Liver (tissue), 9 donors: ENCODE results near the gene MALAT1. TPM values are rescaled to one million over a fixed set of nuclear protein-coding genes. Genes with fewer than 3 reads are reported as not detected.

Experiments used
- DNase-seq: peaks from one replicate; pipeline ENCODE4 v3.0.0-alpha.2; 2017; ENCODE audit warnings: low spot score
- H3K27ac ChIP-seq, 2 donors: one replicate each; pipeline ENCODE4 v1.7.0; 2013; ENCODE audit warnings: inconsistent platforms in 2 of 2, low read length in 2 of 2, control low read depth in 1 of 2, low read depth in 1 of 2, mild to moderate bottlenecking in 1 of 2
- H3K27me3 ChIP-seq, 4 donors: one replicate each; pipeline versions ENCODE4 v1.6.1 to v1.7.0; 2013; ENCODE audit warnings: low read length in 3 of 4, inconsistent platforms in 1 of 4, mild to moderate bottlenecking in 1 of 4, moderate library complexity in 1 of 4; ENCODE audit not compliant: control insufficient read depth in 4 of 4, insufficient read depth in 4 of 4
- H3K36me3 ChIP-seq, 4 donors: one replicate each; pipeline versions ENCODE4 v1.6.1 to v1.7.0; 2013; ENCODE audit warnings: low read length in 3 of 4, mild to moderate bottlenecking in 3 of 4, low read depth in 1 of 4, moderate library complexity in 1 of 4; ENCODE audit not compliant: control insufficient read depth in 4 of 4, insufficient read depth in 3 of 4
- H3K4me1 ChIP-seq, 4 donors: one replicate each; pipeline versions ENCODE4 v1.6.1 to v1.7.0; 2013; ENCODE audit warnings: low read length in 3 of 4, mild to moderate bottlenecking in 3 of 4, moderate library complexity in 1 of 4; ENCODE audit not compliant: control insufficient read depth in 4 of 4, insufficient read depth in 4 of 4
- H3K4me3 ChIP-seq, 3 donors: one replicate each; pipeline versions ENCODE4 v1.6.1 to v1.7.0; 2013; ENCODE audit warnings: low read length in 3 of 3, control low read depth in 1 of 3, low read depth in 1 of 3, mild to moderate bottlenecking in 1 of 3
- H3K9ac ChIP-seq, 2 donors: one replicate each; pipeline ENCODE4 v1.7.0; 2013; ENCODE audit warnings: low read length in 2 of 2, mild to moderate bottlenecking in 2 of 2, moderate library complexity in 2 of 2, control low read depth in 1 of 2, low read depth in 1 of 2
- H3K9me3 ChIP-seq, 4 donors: one replicate each; pipeline versions ENCODE4 v1.6.1 to v1.7.0; 2013; ENCODE audit warnings: low read length in 3 of 4; ENCODE audit not compliant: control insufficient read depth in 4 of 4
- EGR1 ChIP-seq, 2 donors: IDR thresholded peaks; 2 replicates each; pipeline ENCODE4 v1.6.1; 2016 to 2018; ENCODE audit warnings: antibody characterized with exemption in 2 of 2, low read depth in 2 of 2
- GABPA ChIP-seq, 2 donors: IDR thresholded peaks in 1 of 2; conservative IDR thresholded peaks in 1 of 2; 2 replicates each; pipeline ENCODE4 v1.6.1; 2016; ENCODE audit warnings: antibody characterized with exemption in 2 of 2, mild to moderate bottlenecking in 1 of 2, moderate library complexity in 1 of 2
- HNF4G ChIP-seq: IDR thresholded peaks from 2 replicates; pipeline ENCODE4 v1.6.1; 2016; ENCODE audit warnings: antibody characterized with exemption
- JUND ChIP-seq, 2 donors: IDR thresholded peaks; 2 replicates each; pipeline ENCODE4 v1.6.1; 2016; ENCODE audit warnings: antibody characterized with exemption in 2 of 2
- NR2F2 ChIP-seq: IDR thresholded peaks from 2 replicates; pipeline ENCODE4 v1.6.1; 2016; ENCODE audit warnings: antibody characterized with exemption
- RAD21 ChIP-seq, 2 donors: IDR thresholded peaks; 2 replicates each; pipeline ENCODE4 v1.6.1; 2016; ENCODE audit warnings: antibody characterized with exemption in 2 of 2, mild to moderate bottlenecking in 2 of 2
- SP1 ChIP-seq: IDR thresholded peaks from 2 replicates; pipeline ENCODE4 v1.6.1; 2018; ENCODE audit warnings: antibody characterized with exemption, mild to moderate bottlenecking
- TAF1 ChIP-seq: conservative IDR thresholded peaks from 2 replicates; pipeline ENCODE4 v1.6.1; 2016; ENCODE audit warnings: antibody characterized with exemption, mild to moderate bottlenecking
- YY1 ChIP-seq: IDR thresholded peaks from 2 replicates; pipeline ENCODE4 v1.6.1; 2016; ENCODE audit warnings: antibody characterized with exemption, mild to moderate bottlenecking
- WGBS: extraction: QIAGEN DNeasy Blood & Tissue Kit; methylation state at CpG from one replicate; pipeline ENCODE4 v1.1.7; 2013; 5-methylcytosine and 5-hydroxymethylcytosine counted together
- polyA plus RNA-seq, 2 donors: library from polyadenylated mRNA; stranded (reverse) in 1 of 2; unstranded in 1 of 2; fragments of 200-250 nt in 1 of 2; fragments of >200 nt in 1 of 2; fragmentation: Nextera tagmentation in 1 of 2; extraction: Ambion mirVana in 1 of 2; gene quantifications; one replicate each; pipeline versions ENCODE4 v1.2.1 to v1.2.3, GENCODE V29; 2013 to 2015
- total RNA-seq, 2 donors: library from RNA; depleted of rRNA; stranded (reverse); fragments of >200 nt; gene quantifications; one replicate each; pipeline ENCODE4 v1.2.3, GENCODE V29; 2014
- TF ChIP-seq, protein P1 (sequence below): IDR thresholded peaks from 2 replicates; pipeline ENCODE4 v1.6.1; 2016; ENCODE audit warnings: antibody characterized with exemption
- TF ChIP-seq, protein P2 (sequence below): IDR thresholded peaks from 2 replicates; pipeline ENCODE4 v1.6.1; 2016; ENCODE audit warnings: antibody characterized with exemption, mild to moderate bottlenecking
- TF ChIP-seq, protein P3 (sequence below): fragments of 150-350 bp; IDR thresholded peaks from 2 replicates; pipeline ENCODE4 v1.5.1; 2017; ENCODE audit warnings: improper control_type of control experiment, low read depth, low read length; ENCODE audit not compliant: missing input control
- TF ChIP-seq, protein P4 (sequence below): IDR thresholded peaks from 2 replicates; pipeline ENCODE4 v1.6.1; 2016; ENCODE audit warnings: antibody characterized with exemption
- donor health status: healthy.
- donor health status: healthy.
- donor health status: healthy.
- donor health status: healthy.
- donor health status: healthy.

MALAT1 gene
- total and polyA plus RNA-seq, 4 donors = 11.9 to 8,306 (median 3,778) TPM

- peak overlapping the region; percentile 100 for H3K27ac ChIP-seq
- H3K4me3 ChIP-seq = peak overlapping the region; percentile 67 to 100 (median 85)
- H3K9ac ChIP-seq = peak overlapping the region; percentile 100
- H3K4me1 ChIP-seq = peaks cover 2 to 42% (median 22%) of the 10 kb centered on the region in 4 donors
- peaks cover 8 to 48% (median 25%) of the 10 kb centered on the region in 4 donors for H3K36me3 ChIP-seq
- 0% methylated on average over 3 of the region's 3 CpGs for WGBS
- peak; percentile 42 for DNase-seq
- peak in 1 of 2 donors; percentile 3 for TF ChIP-seq RAD21 (IDR thresholded peaks at IDR 0.05)
- TF ChIP-seq, protein P1, sequence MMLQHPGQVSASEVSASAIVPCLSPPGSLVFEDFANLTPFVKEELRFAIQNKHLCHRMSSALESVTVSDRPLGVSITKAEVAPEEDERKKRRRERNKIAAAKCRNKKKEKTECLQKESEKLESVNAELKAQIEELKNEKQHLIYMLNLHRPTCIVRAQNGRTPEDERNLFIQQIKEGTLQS = no peak
- TF ChIP-seq, protein P2, sequence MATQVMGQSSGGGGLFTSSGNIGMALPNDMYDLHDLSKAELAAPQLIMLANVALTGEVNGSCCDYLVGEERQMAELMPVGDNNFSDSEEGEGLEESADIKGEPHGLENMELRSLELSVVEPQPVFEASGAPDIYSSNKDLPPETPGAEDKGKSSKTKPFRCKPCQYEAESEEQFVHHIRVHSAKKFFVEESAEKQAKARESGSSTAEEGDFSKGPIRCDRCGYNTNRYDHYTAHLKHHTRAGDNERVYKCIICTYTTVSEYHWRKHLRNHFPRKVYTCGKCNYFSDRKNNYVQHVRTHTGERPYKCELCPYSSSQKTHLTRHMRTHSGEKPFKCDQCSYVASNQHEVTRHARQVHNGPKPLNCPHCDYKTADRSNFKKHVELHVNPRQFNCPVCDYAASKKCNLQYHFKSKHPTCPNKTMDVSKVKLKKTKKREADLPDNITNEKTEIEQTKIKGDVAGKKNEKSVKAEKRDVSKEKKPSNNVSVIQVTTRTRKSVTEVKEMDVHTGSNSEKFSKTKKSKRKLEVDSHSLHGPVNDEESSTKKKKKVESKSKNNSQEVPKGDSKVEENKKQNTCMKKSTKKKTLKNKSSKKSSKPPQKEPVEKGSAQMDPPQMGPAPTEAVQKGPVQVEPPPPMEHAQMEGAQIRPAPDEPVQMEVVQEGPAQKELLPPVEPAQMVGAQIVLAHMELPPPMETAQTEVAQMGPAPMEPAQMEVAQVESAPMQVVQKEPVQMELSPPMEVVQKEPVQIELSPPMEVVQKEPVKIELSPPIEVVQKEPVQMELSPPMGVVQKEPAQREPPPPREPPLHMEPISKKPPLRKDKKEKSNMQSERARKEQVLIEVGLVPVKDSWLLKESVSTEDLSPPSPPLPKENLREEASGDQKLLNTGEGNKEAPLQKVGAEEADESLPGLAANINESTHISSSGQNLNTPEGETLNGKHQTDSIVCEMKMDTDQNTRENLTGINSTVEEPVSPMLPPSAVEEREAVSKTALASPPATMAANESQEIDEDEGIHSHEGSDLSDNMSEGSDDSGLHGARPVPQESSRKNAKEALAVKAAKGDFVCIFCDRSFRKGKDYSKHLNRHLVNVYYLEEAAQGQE = peak; percentile 27
- H3K9me3 ChIP-seq = no peaks in the 10 kb centered on the region
- H3K27me3 ChIP-seq = no peaks in the 10 kb centered on the region
These were observed 2.8 kb downstream of the MALAT1 start for GRCh38 chr11:65501472-65502273.

GRCh38 chr11:65502274-65502554, 3.4 kb downstream of the MALAT1 start:
- Histone ChIP-seq H3K9ac (peak overlapping the region; percentile 100), H3K4me1 (peaks cover 0 to 37% (median 21%) of the 10 kb centered on the region in 4 donors), H3K9me3 (no peaks in the 10 kb centered on the region), H3K27me3 (no peaks in the 10 kb centered on the region), H3K4me3 (peak overlapping the region; percentile 67 to 100 (median 85)), H3K36me3 (peaks cover 8 to 48% (median 25%) of the 10 kb centered on the region in 4 donors), H3K27ac (peak overlapping the region; percentile 100)
- no peak for DNase-seq
- TF ChIP-seq HNF4G (no peak), EGR1 (IDR thresholded peaks at IDR 0.05; ENCODE audit: low read depth in 2 of 2) (no peak), TAF1 (no peak), YY1 (no peak), SP1 (no peak), NR2F2 (no peak), GABPA (IDR thresholded peaks at IDR 0.05 in 1 of 2, conservative IDR thresholded peaks at IDR 0.05 in 1 of 2) (no peak), JUND (IDR thresholded peaks at IDR 0.05) (no peak), RAD21 (IDR thresholded peaks at IDR 0.05) (no peak)
- TF ChIP-seq, protein P2 = no peak
- TF ChIP-seq, protein P3, sequence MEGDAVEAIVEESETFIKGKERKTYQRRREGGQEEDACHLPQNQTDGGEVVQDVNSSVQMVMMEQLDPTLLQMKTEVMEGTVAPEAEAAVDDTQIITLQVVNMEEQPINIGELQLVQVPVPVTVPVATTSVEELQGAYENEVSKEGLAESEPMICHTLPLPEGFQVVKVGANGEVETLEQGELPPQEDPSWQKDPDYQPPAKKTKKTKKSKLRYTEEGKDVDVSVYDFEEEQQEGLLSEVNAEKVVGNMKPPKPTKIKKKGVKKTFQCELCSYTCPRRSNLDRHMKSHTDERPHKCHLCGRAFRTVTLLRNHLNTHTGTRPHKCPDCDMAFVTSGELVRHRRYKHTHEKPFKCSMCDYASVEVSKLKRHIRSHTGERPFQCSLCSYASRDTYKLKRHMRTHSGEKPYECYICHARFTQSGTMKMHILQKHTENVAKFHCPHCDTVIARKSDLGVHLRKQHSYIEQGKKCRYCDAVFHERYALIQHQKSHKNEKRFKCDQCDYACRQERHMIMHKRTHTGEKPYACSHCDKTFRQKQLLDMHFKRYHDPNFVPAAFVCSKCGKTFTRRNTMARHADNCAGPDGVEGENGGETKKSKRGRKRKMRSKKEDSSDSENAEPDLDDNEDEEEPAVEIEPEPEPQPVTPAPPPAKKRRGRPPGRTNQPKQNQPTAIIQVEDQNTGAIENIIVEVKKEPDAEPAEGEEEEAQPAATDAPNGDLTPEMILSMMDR = no peak
- TF ChIP-seq, protein P4, sequence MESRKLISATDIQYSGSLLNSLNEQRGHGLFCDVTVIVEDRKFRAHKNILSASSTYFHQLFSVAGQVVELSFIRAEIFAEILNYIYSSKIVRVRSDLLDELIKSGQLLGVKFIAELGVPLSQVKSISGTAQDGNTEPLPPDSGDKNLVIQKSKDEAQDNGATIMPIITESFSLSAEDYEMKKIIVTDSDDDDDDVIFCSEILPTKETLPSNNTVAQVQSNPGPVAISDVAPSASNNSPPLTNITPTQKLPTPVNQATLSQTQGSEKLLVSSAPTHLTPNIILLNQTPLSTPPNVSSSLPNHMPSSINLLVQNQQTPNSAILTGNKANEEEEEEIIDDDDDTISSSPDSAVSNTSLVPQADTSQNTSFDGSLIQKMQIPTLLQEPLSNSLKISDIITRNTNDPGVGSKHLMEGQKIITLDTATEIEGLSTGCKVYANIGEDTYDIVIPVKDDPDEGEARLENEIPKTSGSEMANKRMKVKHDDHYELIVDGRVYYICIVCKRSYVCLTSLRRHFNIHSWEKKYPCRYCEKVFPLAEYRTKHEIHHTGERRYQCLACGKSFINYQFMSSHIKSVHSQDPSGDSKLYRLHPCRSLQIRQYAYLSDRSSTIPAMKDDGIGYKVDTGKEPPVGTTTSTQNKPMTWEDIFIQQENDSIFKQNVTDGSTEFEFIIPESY = no peak
- TF ChIP-seq, protein P1 = no peak
